ENCODE data around the gene ZNF260. TPM values are rescaled to one million over a fixed set of nuclear protein-coding genes. Genes with fewer than 3 reads are reported as not detected.

Gene ZNF260
- total RNA-seq, 1 experiment from 2014 or later = 14.5 TPM

DNA sequence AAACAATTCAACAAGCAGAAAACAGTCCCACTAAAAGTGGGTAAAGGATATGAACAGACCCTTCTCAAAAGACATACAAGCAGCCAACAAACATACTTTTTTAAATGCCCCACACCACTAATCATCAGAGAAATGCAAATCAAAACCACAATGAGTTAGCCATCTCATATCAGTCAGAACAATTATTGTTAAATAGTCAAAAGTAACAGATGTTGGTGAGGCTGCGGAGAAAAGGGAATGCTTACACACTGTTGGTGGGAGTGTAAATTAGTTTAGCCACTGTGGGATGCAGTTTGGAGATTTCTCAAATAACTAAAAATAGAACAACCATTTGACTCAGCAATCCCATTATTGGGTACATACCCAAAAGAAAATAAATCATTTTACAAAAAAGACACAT, 36.3 kb upstream of the ZNF260 start:
- no peak for DNase-seq (ENCODE audit: unreplicated experiment)
- TF ChIP-seq, protein P1, sequence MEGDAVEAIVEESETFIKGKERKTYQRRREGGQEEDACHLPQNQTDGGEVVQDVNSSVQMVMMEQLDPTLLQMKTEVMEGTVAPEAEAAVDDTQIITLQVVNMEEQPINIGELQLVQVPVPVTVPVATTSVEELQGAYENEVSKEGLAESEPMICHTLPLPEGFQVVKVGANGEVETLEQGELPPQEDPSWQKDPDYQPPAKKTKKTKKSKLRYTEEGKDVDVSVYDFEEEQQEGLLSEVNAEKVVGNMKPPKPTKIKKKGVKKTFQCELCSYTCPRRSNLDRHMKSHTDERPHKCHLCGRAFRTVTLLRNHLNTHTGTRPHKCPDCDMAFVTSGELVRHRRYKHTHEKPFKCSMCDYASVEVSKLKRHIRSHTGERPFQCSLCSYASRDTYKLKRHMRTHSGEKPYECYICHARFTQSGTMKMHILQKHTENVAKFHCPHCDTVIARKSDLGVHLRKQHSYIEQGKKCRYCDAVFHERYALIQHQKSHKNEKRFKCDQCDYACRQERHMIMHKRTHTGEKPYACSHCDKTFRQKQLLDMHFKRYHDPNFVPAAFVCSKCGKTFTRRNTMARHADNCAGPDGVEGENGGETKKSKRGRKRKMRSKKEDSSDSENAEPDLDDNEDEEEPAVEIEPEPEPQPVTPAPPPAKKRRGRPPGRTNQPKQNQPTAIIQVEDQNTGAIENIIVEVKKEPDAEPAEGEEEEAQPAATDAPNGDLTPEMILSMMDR (IDR thresholded peaks at IDR 0.05; ENCODE audit: unreplicated experiment) = no peak
- Mint-ChIP-seq H3K27me3 (ENCODE audit: insufficient read depth, unreplicated experiment) (no peaks in the 10 kb centered on the region), H3K27ac (ENCODE audit: low read depth, unreplicated experiment) (no peak overlapping the region), H3K4me3 (ENCODE audit: unreplicated experiment) (no peak overlapping the region), H3K4me1 (ENCODE audit: insufficient read depth, unreplicated experiment) (no peaks in the 10 kb centered on the region), H3K9me3 (ENCODE audit: unreplicated experiment) (no peaks in the 10 kb centered on the region), H3K36me3 (ENCODE audit: insufficient read depth, unreplicated experiment) (peaks cover 53% of the 10 kb centered on the region)
- BruUV-seq (replicated peaks) = no TSS peak
- ChIA-PET CTCF (no interaction called here), POLR2A (interaction anchor here (0.6 kb wide), 1 partner anchor 52 kb away, joined by 4 read pairs; no protein-coding TSS in a partner anchor)
- intact Hi-C loops (cut with micrococcal nuclease) = no loop called here

DNA sequence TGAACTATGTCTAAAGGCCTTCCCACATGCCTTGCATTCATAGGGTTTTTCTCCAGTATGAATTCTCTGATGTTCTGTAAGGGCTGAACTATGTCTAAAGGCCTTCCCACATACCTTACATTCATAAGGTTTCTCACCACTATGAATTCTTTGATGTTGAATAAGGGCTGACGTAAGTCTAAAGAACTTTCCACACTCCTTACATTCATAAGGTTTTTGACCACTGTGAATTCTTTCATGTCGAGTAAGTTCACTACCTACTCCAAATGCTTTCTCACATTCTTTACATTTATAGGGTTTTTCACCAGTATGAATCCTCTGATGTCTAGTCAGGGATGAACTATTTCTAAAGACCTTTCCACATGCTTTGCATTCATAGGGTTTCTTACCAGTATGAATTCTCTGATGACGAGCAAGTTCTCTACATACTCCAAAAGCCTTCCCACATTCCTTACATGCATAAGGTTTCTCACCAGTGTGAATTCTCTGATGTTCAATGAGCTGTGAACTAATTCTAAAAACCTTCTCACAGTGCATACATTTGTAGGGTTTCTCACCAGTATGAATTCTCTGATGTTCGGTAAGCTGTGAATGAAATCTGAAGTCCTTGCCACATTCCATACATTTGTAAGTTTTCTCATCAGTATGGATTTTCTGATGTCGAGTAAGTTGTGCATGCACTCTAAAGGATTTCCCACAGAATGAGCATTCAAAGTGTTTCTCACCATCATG, 19.1 kb upstream of the ZNF260 start:
- DNase-seq (ENCODE audit: unreplicated experiment) = peak; percentile 20
- Mint-ChIP-seq H3K4me1 (ENCODE audit: insufficient read depth, unreplicated experiment) (no peaks in the 10 kb centered on the region), H3K27ac (ENCODE audit: low read depth, unreplicated experiment) (no peak overlapping the region), H3K27me3 (ENCODE audit: insufficient read depth, unreplicated experiment) (no peaks in the 10 kb centered on the region), H3K36me3 (ENCODE audit: insufficient read depth, unreplicated experiment) (peaks cover 88% of the 10 kb centered on the region), H3K4me3 (ENCODE audit: unreplicated experiment) (no peak overlapping the region), H3K9me3 (ENCODE audit: unreplicated experiment) (peaks cover 46% of the 10 kb centered on the region)
- CTCF ChIA-PET = interaction anchor here (0.6 to 0.9 kb wide), 2 partner anchors 23 to 43 kb away, joined by 3 read pairs; no protein-coding TSS in a partner anchor
- POLR2A ChIA-PET = interaction anchor here (0.9 kb wide), 1 partner anchor 19 kb away, joined by 4 read pairs; the partner anchor contains the start of gene ZNF260
- BruUV-seq (replicated peaks) = no TSS peak
- intact Hi-C loops (cut with micrococcal nuclease) = no loop called here
- TF ChIP-seq, protein P1 (IDR thresholded peaks at IDR 0.05; ENCODE audit: unreplicated experiment) = no peak

DNA sequence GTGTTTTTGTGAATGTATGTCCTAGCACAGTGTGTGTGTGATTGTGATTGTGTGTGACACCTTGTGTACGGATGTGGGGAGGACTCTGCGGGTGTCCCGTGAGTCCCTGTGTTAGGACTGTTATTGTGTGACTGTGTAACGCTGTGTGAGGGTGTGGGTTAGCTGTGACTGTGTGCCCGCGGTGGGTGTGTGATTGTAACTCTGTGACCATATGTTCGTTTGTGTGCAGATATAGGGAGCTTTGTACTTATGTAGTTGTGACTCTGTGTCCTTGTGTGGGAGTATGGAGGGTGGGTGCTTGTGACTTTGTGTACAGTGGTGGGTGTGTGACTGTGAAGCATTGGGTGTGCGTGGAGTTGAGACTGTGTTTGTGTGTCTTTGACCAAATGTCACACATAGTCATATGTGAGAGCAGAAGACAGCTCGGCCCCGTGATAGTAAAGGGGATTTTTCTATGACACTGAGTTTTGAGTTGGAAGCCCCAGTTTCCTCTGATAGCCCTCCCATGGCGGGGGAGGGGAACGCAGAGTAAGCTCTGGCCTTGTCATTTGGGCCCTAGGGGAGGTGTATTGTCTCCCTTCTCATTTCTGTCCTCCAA, 949 bp upstream of the ZNF260 start:
- intact Hi-C loops (cut with micrococcal nuclease) = loop anchor here (2.0 to 10.0 kb wide), 5 partner anchors 40 to 322 kb away; partner anchors contain the start of genes ZNF345, ZNF461, ZNF529 and ZNF566

More for the DNA sequence above, 949 bp upstream of the ZNF260 start:
- DNase-seq (ENCODE audit: unreplicated experiment) = peak; percentile 0
- CTCF ChIA-PET = interaction anchor here (0.5 to 1.1 kb wide), 4 partner anchors 40 to 308 kb away, joined by 3 to 7 read pairs (median 4); no protein-coding TSS in a partner anchor
- no TSS peak for BruUV-seq (replicated peaks)
- Mint-ChIP-seq H3K27ac (ENCODE audit: low read depth, unreplicated experiment) (peak overlapping the region; percentile 99), H3K27me3 (ENCODE audit: insufficient read depth, unreplicated experiment) (no peaks in the 10 kb centered on the region), H3K36me3 (ENCODE audit: insufficient read depth, unreplicated experiment) (peaks cover 37% of the 10 kb centered on the region), H3K4me3 (ENCODE audit: unreplicated experiment) (peak overlapping the region; percentile 96), H3K9me3 (ENCODE audit: unreplicated experiment) (peaks cover 1% of the 10 kb centered on the region), H3K4me1 (ENCODE audit: insufficient read depth, unreplicated experiment) (peaks cover 9% of the 10 kb centered on the region)
- POLR2A ChIA-PET = interaction anchor here (0.6 to 3.9 kb wide), 22 partner anchors 9 to 688 kb away, joined by 3 to 67 read pairs (median 5); partner anchors contain the start of genes POLR2I, TBCB, ZFP14 and ZNF146
- TF ChIP-seq, protein P1 (IDR thresholded peaks at IDR 0.05; ENCODE audit: unreplicated experiment) = no peak

Data from MCF 10A (cell line).